ENCODE data around the gene MACROD2. TPM values are rescaled to one million over a fixed set of nuclear protein-coding genes. Genes with fewer than 3 reads are reported as not detected.

The MACROD2 gene
- total RNA-seq, 1 experiment from 2014 or later = 0.86 TPM

DNA sequence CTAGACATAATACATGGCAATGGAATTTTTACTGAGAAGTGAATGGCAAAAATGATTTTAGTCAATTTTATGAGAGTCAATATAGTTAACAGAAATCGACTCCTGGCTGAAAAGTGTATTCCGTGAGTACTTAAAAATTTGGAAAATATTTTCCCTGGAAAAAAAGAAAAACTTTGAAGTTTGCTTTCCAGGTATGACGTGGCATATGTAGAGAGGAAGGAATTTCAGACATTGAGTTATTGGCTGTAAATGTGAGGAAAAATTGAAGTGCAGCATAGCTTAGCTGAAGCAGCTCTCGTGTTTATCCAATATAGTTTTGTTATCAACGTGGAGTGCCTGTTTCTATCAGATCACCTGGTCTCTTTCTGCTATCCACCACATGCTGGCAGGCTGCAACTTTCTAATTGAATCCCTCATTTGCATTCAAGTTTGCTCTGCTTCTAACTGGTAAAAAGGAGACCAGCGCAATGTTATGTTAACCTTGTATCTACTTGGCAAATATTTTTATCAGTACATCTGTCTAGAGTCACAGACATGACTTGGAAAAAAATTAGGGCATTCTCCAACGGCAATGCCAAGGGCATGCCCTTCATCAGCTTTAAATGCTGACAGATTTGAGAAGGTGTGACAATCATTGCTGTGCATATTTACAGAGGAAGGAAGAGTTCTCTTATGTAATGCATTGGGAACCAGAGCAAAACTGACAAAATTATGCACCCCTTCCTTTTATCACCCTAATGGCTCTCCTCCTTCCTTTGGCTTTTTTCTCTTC is 1444.9 kb downstream of the MACROD2 start:
- no peak for DNase-seq (ENCODE audit: low read depth)

DNA sequence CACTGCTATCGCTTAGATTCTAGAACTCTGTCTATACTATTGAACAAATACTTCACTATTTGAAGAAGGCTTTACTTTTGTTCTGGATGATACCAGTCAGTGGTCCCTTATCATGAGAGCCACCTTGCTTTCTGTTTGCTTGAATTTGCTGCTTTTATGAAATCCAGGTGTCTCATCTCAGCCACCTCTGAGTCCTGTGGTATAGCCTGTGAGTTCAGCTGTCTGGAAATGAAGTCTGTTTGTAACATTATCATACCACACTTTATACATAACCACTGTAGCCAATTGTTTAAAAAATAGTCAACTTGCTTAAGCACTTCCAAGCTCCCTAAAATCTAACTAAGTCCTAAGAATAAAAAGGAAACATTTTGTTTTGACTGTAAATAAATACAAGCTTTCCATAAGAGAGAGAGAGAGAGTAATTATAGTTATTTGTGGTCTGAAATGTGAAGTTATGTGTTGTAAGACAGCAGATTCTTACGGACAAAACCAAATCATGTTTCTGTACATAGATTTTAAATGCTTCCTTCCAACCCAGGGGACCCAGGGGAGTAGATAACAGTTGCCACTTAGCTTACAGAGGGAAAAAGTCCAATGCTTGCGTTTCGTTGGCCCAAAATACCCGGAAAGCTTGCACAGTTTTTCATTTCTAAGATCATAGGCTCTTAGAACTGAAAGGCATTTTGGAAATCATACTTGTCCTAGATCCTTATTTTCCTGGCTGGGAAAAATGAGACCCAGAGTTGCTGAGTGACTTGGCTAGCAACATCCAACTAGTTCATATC is 1449.9 kb downstream of the MACROD2 start:
- no peak for DNase-seq (ENCODE audit: low read depth)

DNA sequence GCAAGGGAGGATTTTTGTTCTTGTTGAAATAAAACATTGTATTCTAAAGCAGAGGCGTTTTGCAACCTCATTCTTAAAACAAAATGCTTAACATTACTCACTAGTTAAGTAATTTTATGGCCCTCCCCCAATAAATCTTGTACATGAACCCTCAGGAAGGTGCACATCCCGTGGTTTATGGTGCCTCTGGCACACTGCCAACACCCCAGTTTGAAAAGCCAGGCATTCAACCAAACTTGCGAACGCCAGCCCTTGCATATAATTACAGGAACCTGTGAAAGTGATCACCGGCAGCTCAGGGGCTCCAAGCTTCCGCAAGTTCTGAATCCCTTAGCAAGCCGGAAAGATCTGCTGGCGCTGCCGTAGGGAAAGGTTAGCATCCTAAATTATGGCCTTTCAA is 1451.1 kb downstream of the MACROD2 start:
- DNase-seq (ENCODE audit: low read depth) = no peak

DNA sequence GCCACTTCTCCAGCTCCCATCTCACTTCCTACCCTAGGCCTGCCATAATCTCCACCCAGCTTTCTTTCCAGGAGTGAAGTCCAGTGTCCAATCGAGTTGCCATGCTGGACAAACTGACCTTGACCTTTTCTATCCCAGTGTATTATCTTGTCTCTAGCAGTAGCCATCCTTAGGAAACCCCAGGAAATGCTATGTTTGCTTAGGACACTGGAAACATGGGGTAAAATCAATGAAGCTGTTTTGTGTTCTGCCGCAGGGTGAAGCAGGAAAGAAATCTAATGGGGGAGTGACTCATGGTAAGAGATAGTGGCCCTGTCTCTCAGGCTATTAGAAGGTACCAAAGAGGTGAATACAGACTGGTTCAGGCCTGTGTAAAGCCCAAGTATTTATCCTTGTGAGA is 1452.2 kb downstream of the MACROD2 start:
- DNase-seq (ENCODE audit: low read depth) = no peak

DNA sequence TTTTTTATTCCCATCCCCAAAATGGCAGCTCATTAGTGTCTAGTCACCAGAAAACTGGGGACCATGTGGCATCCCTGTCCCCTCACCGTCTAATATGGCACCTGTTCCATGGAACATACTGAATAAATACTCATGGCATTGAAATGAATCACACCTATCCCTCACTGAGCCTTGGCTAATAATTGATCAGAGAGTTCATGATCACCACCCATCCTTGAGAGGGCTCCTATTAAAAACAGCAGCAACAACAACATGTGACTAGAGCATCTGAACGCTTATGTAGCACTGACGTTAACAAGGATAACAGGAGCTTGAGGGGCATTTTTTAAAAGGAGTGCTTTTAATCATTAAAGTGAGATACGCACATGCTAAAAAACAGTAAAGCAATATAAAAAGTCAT is 1453.7 kb downstream of the MACROD2 start:
- no peak for DNase-seq (ENCODE audit: low read depth)

DNA sequence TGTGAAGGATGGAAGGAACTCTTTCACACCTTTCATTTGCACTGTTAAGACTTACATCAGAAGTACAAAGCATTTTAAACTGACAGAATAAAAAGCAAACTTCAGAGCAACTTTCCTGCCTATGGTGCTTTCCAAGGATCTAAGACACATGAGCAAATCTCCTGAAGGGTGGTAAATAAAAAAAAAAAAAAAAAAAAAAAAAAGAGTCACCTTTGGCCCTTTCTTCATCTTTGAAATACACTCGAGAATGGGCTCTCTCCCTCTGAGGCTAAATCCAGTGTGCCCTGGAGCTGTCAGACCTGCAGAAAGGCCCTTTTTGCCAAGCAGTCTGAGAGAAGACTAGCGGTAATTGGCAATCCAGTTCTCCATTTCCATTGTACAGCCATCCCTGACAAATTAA is 1455.9 kb downstream of the MACROD2 start:
- DNase-seq (ENCODE audit: low read depth) = no peak

DNA sequence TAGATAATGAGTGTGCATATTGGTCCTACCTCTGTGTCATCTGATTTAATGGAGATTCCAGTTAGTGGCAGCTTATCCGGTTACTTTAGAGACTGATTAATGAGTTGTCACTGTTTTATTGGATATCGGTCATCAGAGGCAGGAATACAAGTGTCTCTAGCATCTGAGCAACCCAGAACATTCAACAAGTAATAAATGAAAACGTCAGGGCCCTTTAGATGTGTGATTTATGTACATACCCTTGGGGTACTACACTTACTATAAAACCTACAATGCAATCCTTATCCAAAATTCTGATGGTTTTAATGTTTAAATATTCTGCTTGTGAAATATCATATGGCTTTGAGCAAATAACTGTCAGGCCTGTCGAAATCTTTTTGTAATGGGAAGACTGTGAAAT is 1460.0 kb downstream of the MACROD2 start:
- DNase-seq (ENCODE audit: low read depth) = no peak

DNA sequence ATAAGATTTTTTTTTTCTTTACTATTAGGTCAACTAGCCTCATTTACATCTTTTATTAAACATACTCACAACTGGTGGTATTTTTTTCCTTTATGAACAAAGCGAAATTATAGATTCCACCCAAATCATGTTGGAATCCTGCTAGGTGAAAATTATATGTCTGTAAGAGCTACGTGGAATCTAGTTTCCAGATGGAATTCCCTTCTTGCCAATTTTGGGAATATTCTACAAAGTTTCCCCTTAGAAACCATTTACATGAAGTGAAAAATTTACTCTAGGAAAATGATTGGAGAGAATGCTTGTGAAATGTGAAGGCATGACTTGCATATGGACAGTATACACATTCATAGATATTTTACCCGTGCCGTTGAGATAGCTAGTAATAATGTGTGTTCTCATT is 1466.6 kb downstream of the MACROD2 start:
- no peak for DNase-seq (ENCODE audit: low read depth)

DNA sequence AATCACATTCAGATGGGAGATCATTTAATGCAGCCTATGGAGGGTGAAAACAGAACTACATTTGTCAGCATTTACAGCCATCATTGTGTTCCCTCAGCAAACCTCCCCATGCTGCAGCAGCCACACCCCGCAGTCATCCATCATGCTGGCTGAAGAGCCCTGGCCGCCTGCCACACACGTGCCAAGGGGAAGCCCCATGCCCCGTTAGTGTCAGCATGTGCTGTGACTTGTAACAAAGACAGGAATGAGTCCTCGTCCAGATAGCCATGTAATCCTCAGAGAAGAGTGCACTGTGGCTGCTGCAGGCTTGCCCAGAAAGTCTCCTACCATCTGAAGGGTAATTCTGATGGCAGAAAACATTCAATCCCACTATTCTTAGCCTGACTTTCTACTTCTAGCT is 1480.2 kb downstream of the MACROD2 start:
- DNase-seq (ENCODE audit: low read depth) = peak; percentile 17

DNA sequence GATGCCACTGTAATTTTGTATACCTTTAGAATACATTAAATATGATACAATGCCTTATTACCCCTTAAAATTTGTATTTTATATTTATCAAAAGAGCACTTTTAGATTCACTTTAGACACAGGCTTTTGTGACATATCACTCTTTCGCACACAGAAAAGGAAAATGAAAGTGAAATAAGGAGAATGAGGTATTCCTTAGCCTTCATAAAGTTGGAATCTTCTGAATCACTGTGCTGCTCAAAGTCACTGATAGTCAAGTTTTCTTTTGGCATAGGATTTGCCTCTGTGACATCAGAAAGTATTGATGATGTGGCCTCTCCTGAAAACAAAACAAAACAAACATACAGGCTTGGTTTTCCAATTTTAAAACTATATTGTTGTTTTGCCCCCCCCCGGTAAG is 1480.9 kb downstream of the MACROD2 start:
- DNase-seq (ENCODE audit: low read depth) = no peak

DNA sequence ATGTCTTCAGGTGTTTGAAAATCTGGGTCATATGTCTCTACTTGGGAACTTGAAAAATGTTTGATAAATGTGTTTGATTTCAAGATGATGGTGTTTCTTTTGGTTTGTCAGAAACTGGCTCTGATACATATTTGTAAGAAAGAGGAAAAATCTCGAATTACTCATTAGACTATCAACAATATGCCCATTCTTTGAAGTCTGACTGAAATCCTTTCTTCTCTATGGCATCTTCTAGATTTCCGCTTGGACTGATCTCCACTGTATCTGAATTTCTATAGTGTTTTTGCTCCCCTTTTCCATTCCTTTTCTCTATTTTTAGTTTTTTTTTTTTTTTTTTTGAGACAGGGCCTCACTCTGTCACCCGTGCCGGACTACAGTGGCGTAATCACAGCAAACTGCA is 1481.5 kb downstream of the MACROD2 start:
- DNase-seq (ENCODE audit: low read depth) = no peak

DNA sequence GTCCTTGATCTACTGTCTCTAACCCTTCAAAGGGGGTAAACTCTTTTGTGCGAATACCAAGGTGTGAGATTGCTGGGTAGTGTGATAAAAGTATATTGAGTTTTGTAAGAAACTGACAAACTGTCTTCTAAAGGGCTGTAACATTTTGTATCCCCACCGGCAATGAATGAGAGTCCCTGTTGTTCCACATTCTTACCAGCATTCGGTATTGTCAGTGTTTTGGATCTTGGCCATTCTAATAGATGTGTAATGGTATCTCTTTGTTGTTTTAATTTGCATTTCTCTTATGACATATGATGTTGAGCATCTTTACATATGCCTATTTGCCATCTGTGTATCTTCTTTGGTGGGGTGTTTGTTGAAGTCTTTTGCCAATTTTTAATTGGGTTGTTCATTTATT is 1487.2 kb downstream of the MACROD2 start:
- DNase-seq (ENCODE audit: low read depth) = no peak

DNA sequence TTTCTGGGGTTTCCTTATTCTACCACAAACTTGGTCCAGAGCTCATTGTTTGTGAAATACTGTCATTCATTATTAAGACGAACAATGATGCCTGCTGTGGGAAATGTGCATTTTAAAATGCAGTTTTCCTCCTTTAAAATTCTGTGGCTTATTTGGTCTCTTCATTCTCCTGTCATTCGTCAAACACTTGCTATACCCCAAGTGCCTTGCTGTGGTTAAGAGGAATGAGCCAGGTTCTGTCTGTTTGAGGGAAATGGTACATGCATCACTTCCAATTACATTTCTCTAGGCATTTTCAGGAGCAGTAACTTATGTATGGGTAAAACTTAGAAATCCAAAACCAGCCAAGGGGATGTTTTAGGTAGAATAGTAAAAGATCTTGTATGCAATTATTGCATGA is 1490.2 kb downstream of the MACROD2 start:
- no peak for DNase-seq (ENCODE audit: low read depth)

DNA sequence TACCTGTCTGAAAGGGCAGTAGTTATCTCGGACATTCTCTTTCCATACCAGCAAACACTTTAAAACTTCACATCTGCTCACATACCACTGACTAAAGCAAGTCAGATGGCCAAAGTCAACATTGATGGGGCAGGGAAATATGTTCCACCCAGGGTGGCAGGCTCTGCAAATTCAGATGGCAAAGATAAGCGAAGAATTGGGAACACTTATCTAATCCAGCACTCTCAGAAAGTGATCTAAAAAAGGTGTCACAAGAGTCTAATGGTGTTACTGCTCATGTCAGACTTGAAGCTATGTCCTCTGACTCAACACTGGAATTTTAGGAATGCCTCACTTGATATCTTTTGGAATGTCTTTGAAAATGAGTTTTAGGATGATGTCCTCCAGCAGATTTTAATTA is 1491.7 kb downstream of the MACROD2 start:
- DNase-seq (ENCODE audit: low read depth) = no peak

DNA sequence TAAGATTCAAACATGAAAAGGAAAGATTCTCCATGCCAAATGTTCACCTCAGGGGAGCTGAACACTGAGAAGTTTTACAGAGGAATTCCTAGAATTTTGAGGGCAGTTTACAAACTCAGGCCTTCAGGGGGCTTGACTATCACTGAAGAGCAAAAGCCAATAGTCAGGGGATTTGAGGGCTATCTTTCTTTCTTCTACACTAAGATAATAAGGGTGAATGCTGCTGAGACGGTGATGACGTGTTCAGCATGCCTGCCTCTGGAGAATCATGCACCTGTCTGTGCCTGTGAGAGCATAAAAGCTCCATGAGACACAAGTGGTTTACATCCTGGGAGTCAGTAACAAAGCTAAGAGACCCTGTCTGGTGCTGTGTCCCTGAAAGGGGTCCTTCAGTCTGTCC is 1492.4 kb downstream of the MACROD2 start:
- DNase-seq (ENCODE audit: low read depth) = no peak

DNA sequence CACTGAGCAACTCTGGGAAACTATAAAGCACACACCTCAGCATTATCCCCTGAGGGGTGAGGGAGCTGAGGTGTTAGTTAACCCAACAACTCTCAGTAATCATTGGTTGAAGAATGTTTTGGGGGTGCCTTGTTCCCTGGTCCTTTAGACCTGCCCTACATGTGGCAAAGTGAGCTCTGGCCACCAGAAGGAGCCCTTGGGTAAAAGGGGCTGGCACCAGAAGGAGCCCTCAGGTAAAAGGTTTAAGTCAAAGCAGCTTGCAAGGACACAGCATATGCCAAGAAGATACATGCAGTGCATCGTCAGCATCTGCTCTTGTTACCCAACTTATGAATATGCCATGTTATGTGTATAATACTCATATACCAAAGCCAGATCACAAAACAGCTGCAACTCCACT is 1496.3 kb downstream of the MACROD2 start:
- no peak for DNase-seq (ENCODE audit: low read depth)

DNA sequence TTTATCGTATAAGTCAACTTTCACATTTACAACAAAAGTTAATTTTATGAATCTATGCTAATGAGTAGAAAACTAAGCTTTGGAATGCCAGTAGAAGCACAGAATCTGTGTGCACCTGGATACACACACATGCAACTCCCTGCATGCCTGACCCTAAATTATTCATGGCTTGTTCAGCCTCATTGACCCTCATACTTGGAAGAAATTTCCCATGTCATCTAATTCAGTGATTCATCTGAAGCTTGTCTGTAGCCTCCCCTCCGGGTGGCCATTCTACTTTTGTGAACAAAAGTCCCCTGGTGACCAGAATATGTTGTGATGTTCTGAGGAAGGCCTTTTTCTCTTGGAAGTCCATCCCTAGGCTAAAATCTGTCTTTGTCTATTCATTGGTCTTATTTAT is 1499.5 kb downstream of the MACROD2 start:
- no peak for DNase-seq (ENCODE audit: low read depth)

DNA sequence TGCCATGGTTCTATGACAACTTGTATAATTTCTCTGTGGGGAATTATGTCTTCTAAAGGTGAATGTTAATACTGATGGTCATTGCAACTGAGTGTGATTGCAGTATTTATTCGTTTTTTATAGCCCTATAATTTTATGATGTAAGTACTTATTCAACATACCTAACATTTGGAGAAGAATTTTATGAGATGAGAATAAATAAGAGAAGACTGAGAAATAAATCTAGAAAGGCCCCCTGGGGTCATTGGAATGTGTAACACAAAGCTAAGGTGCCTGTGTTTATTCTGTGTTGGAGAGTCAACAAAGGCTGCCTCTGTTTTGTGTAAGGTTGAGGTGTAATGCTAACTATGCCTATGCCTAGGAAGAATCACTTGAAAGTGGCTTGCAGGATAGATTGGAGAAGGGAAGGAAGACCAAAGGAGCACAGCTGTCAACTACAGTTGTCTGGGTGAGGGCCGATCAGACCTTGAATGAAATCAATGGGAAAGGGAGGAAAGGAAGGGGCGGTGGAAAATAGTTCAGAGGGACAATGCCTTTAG is 1501.3 kb downstream of the MACROD2 start:
- no peak for DNase-seq (ENCODE audit: low read depth)

DNA sequence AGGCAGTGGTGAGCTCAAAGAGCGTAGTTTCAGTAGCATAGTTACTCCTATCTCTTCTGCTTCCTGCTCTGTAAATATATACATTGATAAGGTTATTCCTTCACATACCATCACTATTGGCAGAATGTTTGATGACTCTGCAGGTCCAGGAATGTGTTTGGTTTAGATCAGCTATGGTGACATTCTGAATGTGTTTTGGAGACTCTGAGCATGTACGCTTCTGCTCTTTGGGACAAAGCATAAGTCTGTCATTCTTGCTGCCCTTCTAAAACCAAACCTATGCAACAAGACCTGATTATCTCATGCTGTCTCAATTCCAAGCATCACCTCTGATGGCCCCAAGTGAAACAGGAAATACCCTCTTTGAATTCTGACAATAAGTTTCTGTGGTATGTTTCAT is 1503.6 kb downstream of the MACROD2 start:
- DNase-seq (ENCODE audit: low read depth) = no peak

DNA sequence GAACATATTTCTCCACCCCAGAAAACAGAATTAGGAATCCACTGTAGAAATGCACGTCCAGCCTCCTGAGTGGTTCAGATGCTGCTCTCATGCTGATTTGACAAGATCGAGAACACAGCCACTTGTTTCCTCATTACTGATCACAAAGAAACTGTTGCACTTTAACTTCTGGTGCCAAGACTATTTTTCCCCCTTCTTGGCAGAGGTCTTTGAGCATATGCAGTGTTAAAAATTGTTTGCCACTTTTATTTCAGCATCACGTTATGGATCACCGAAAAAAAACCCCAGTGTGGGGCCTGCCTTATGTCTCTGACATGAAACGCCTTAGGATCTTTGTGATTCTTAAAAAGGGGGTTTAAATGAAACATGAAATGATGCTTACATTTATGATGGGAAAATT is 1511.0 kb downstream of the MACROD2 start:
- DNase-seq (ENCODE audit: low read depth) = no peak

DNA sequence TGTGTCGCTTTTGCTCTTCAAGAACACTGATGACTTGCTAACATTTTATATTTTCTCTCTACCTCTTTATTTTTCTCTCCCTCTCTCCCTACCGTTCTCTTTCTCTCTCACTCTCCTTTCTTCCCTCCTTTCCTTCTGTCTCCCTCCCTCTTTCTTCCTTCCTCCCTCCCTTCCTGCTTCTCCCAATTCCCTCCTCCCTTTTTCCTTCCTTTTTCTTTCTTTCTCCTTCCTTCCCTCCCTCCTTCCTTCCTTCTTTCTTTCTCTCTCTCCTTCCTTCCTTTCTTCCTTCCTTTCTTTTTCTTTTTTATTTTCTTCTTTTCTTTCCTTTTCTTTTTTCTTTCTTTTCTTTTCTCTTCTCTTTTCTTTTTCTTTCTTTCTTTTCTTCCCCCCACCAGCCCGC is 1511.8 kb downstream of the MACROD2 start:
- DNase-seq (ENCODE audit: low read depth) = no peak

DNA sequence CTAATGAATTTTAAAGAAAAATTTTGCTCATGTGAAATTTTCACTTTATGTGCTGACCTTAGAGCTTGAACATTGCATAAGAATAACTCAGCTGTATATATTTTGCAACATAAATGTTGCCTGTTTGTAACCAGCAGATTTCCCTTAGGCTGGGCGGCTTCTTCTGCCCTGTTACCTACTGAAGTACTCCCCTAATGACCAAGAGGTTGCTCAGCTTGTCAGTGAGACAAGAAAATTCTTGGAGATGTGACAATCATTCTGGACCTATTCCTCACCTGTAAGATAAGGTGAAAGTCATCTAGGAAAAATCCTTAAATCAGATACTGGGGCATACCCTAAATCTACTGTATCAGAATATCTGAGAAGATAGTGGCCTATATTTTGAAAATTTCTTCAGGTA is 1516.2 kb downstream of the MACROD2 start:
- no peak for DNase-seq (ENCODE audit: low read depth)

DNA sequence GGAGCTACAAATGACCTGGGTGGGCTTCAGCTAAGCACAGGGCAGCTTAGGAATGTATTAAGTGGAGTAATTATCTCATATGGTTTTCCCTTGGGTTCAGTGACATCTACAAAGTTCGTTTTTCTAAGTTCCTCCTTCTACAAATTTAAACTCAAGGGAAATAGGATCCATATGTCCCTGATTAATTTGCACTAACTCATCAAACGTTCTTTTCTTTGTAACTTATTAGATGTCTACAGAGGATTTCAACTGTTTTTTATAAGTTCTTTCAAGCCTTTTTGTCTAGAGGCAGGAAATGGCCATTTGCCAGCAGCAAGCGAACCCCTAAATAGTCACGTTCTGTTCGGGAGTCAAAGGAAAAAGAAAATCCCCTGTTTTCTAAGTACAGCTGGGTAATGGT is 1517.6 kb downstream of the MACROD2 start:
- DNase-seq (ENCODE audit: low read depth) = no peak

Measured in Daoy (cell line).